Activated CD4-positive, alpha-beta memory T cell treated with anti-CD3 and anti-CD28 coated beads, Interleukin-2, amount 10 ng/mL, durations not matched to agents 7 days and 5 days (primary cell): Measurements from ENCODE around the gene PLET1. TPM values are rescaled to one million over a fixed set of nuclear protein-coding genes. Genes with fewer than 3 reads are reported as not detected.

Experiments
- CTCF ChIA-PET: fragments of 350-600 bp; sonication (Branson Sonifier 250); formaldehyde crosslinking; loops from one replicate; lab custom pipeline; 2021; ENCODE audit warnings: antibody characterized with exemption, inconsistent platforms; lab: Charles Lee
- POLR2A ChIA-PET: fragments of 350-600 bp; sonication (Branson Sonifier 250); formaldehyde crosslinking; loops from one replicate; lab custom pipeline; 2021; ENCODE audit warnings: antibody characterized with exemption; lab: Charles Lee
- DNase-seq: peaks from one replicate; pipeline ENCODE4 v3.0.0-alpha.2; 2020
- H3K27ac Mint-ChIP-seq: one replicate; pipeline ENCODE4 v1.8.0; 2021; ENCODE audit warnings: mild to moderate bottlenecking, mixed read lengths
- H3K27me3 Mint-ChIP-seq: one replicate; pipeline ENCODE4 v1.8.0; 2021; ENCODE audit warnings: mixed read lengths
- H3K36me3 Mint-ChIP-seq: one replicate; pipeline ENCODE4 v1.8.0; 2021; ENCODE audit warnings: low read depth, mixed read lengths
- H3K4me1 Mint-ChIP-seq: one replicate; pipeline ENCODE4 v1.8.0; 2021; ENCODE audit warnings: mixed read lengths
- H3K4me3 Mint-ChIP-seq: one replicate; pipeline ENCODE4 v1.8.0; 2021; ENCODE audit warnings: mild to moderate bottlenecking, mixed read lengths
- H3K9me3 Mint-ChIP-seq: one replicate; pipeline ENCODE4 v1.8.0; 2021; ENCODE audit warnings: mixed read lengths
- total RNA-seq, 2 experiments: library from RNA; stranded (reverse); gene quantifications; one replicate each; pipeline ENCODE4 v1.2.3, GENCODE V29; 2021

The PLET1 gene
- total RNA-seq, 2 experiments from 2014 or later, result not detected

DNA sequence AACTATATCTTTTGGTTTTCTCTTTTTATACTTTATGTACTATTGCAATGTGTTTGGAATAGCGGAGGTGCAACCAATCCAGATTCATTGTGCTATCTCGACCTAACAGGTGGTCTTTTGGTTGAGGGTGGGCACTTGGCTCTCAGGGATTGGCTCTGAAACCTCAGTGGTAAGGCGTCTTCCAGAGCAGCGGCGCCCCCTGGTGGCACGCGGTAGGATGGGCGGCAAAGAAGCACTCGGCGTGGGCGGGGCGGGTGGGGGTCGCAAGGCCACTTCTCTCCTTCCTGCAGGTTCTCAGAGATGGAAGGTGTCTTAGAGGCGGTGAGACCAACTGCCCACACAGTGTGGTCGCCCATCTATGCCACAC is 19.2 kb upstream of the PLET1 start:
- Mint-ChIP-seq H3K9me3 (no peaks in the 10 kb centered on the region), H3K27me3 (peaks cover 2% of the 10 kb centered on the region), H3K4me1 (peaks cover 34% of the 10 kb centered on the region), H3K36me3 (no peaks in the 10 kb centered on the region), H3K27ac (peak overlapping the region; percentile 73), H3K4me3 (peak overlapping the region; percentile 85)
- POLR2A ChIA-PET, result interaction anchor here (1.4 to 3.1 kb wide), 4 partner anchors 54 to 60 kb away, joined by 5 to 19 read pairs (median 6); partner anchors contain the start of gene PTS
- CTCF ChIA-PET, result interaction anchor here (0.6 to 7.9 kb wide), 60 partner anchors 8 to 1009 kb away, joined by 3 to 219 read pairs (median 4); partner anchors contain the start of genes ALG9, BCO2, PPP2R1B and PTS
- DNase-seq, result peak; percentile 77

DNA sequence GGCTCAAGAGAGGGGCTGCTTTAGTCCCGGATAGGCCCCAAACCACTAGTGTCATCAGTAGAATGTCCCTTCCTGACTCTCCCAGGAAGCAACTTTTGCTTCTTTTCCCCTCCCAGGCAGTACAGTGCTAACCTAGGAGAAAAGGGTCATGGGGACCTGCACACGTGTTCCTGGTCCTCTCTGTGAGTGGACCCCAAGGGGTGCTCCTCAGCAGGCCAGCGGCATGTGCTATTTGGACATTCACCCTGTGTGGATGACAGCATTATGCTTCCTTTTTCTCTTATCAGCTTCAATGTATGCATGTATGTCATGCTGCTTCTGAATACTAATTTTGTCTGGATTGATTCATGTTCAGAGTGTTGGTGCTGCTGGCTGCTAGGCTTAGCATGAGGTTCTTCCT is 18.1 kb upstream of the PLET1 start:
- Mint-ChIP-seq H3K4me1 (peaks cover 34% of the 10 kb centered on the region), H3K9me3 (no peaks in the 10 kb centered on the region), H3K4me3 (no peak overlapping the region), H3K27me3 (peaks cover 2% of the 10 kb centered on the region), H3K36me3 (no peaks in the 10 kb centered on the region), H3K27ac (no peak overlapping the region)
- DNase-seq, result no peak
- CTCF ChIA-PET, result interaction anchor here (0.7 to 7.9 kb wide), 13 partner anchors 10 to 340 kb away, joined by 3 to 219 read pairs (median 15); partner anchors contain the start of gene PTS
- POLR2A ChIA-PET, result interaction anchor here (2.3 kb wide), 1 partner anchor 59 kb away, joined by 8 read pairs; no protein-coding TSS in a partner anchor

DNA sequence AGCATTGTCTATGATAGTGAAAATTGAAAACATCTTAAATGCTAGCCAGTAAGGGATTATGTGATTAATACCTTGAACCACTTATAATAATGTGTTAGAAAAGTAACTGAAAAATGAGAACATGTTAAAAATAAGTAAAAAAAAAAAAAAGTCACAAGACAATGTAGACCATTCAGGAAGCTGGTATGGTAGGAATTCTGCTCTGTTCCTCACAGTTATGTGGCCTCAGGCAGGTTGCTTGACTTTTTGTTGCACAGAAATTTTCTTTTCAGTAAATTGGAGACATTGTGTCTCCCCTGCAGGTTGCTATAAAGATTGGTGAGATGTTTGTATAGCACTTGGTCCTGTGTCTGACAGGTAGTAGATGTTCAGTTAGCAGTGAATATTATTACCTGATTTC is 17.3 kb upstream of the PLET1 start:
- Mint-ChIP-seq H3K4me1 (peaks cover 34% of the 10 kb centered on the region), H3K27me3 (peaks cover 2% of the 10 kb centered on the region), H3K36me3 (no peaks in the 10 kb centered on the region), H3K4me3 (no peak overlapping the region), H3K9me3 (no peaks in the 10 kb centered on the region), H3K27ac (no peak overlapping the region)
- ChIA-PET POLR2A (no interaction called here), CTCF (interaction anchor here (2.9 to 7.9 kb wide), 3 partner anchors 57 to 165 kb away, joined by 22 to 219 read pairs (median 37); no protein-coding TSS in a partner anchor)
- no peak for DNase-seq

DNA sequence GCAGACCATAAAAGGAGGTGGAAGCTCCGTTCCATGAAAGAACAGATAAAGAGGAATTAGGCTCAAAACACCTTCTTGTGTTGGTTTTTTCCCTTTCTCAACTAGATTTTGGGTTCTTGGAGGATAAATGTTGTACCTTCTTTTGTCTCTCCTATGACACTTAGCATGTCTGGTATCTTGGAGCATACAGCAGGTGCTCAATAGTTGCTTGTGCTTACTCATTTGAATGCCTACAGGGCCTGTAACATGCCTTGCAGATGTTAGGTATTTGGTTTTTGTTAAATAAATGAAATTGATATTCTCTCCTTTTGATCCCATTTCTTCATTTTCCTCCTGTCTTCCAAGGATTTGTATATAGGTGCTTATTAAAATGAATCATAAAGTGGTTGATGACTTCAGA is 16.4 kb upstream of the PLET1 start:
- Mint-ChIP-seq H3K4me1 (peaks cover 25% of the 10 kb centered on the region), H3K27ac (no peak overlapping the region), H3K27me3 (peaks cover 2% of the 10 kb centered on the region), H3K9me3 (no peaks in the 10 kb centered on the region), H3K36me3 (no peaks in the 10 kb centered on the region), H3K4me3 (no peak overlapping the region)
- DNase-seq, result no peak
- ChIA-PET CTCF (interaction anchor here (1.0 to 2.3 kb wide), 2 partner anchors 58 to 83 kb away, joined by 3 to 7 read pairs; no protein-coding TSS in a partner anchor), POLR2A (no interaction called here)

DNA sequence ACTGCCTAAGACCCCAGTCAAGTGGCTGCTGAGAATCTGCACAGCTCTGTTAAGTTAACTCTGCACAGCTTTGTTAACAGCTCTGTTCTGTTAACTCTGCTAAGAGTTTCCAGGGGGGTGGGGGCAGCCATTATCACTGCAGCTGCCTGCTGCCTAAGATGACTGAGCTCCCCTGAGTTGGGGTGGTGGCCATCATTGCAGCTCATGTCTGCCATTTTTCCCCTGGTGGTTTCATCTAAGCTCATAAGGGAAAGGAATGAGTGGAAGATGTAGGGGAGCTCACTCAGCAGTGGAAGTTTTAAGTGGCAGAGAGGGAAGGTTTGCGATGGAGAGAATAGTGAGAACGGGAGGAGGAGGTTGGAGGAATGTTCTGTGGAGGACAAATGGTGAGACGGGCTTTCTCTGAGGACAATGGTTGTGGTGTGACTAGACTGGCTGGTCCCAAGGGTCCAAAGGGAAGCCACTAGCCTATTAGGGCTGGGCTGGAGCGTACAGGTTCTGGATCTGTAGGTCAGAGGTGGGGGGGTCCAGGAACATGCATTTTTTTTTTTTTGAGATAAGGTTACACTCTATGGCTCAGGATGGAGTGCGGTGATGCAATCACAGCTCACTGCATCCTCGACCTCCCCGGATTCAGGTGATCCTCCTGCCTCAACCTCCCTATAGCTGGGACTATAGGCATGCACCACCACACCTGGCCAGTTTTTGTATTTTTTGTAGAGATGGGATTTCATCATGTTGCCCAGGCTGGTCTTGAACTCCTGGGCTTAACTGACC is 13.5 kb upstream of the PLET1 start:
- ChIA-PET POLR2A (no interaction called here), CTCF (interaction anchor here (1.4 kb wide), 1 partner anchor 9 kb away, joined by 3 read pairs; no protein-coding TSS in a partner anchor)
- no peak for DNase-seq
- Mint-ChIP-seq H3K27me3 (peaks cover 2% of the 10 kb centered on the region), H3K4me1 (peaks cover 7% of the 10 kb centered on the region), H3K36me3 (no peaks in the 10 kb centered on the region), H3K27ac (no peak overlapping the region), H3K9me3 (no peaks in the 10 kb centered on the region), H3K4me3 (no peak overlapping the region)

DNA sequence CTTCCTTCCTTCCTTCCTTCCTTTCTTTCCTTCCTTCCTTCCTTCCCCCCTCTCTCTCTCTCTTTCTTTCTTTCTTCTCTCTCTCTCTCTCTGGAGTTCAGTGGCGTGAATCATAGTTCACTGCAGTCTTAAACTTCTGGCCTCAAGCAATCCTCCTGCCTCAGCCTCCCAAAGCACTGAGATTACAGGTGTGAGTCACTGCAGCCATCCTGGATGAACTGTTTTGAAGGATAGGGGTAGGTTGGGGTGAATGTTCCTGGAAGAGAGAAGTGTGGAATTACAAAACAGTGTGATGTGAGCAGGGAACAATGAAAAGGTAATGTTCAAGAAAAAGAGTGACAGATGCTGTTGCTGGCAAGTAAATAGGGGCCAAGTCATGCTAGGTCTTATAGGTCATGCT is 12.4 kb upstream of the PLET1 start:
- no peak for DNase-seq
- Mint-ChIP-seq H3K9me3 (no peaks in the 10 kb centered on the region), H3K4me3 (no peak overlapping the region), H3K4me1 (peaks cover 7% of the 10 kb centered on the region), H3K36me3 (no peaks in the 10 kb centered on the region), H3K27ac (no peak overlapping the region), H3K27me3 (peaks cover 2% of the 10 kb centered on the region)
- ChIA-PET CTCF (interaction anchor here (1.4 to 3.0 kb wide), 2 partner anchors 8 to 10 kb away, joined by 3 to 13 read pairs; no protein-coding TSS in a partner anchor), POLR2A (no interaction called here)

DNA sequence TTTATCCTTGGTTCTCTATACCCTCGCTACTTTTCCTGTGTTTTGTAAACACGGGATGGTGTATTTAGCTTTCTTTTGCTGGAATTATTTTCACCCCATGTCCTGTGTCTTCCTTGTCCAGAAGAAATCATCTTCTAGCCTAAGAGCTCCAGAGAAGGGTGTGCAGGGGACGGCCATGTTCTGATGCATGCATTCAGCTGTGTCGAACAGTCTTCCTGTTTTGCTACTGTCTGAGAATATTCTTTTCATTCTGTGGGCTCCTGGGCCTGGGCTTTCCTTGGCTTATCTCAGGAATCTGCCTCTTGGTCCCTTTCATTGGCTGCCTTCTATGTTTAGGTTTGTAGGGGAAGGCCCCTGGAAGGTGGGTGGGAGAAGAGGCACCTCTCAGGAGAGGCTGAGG is 10.6 kb upstream of the PLET1 start:
- no peak overlapping the region for H3K4me3 Mint-ChIP-seq
- H3K27me3 Mint-ChIP-seq, result peaks cover 2% of the 10 kb centered on the region
- peaks cover 2% of the 10 kb centered on the region for H3K4me1 Mint-ChIP-seq
- CTCF ChIA-PET, result interaction anchor here (1.4 to 3.0 kb wide), 3 partner anchors 10 to 52 kb away, joined by 5 to 13 read pairs (median 5); no protein-coding TSS in a partner anchor
- H3K27ac Mint-ChIP-seq, result no peak overlapping the region
- H3K9me3 Mint-ChIP-seq, result no peaks in the 10 kb centered on the region
- no peak for DNase-seq
- POLR2A ChIA-PET, result no interaction called here
- H3K36me3 Mint-ChIP-seq, result no peaks in the 10 kb centered on the region

DNA sequence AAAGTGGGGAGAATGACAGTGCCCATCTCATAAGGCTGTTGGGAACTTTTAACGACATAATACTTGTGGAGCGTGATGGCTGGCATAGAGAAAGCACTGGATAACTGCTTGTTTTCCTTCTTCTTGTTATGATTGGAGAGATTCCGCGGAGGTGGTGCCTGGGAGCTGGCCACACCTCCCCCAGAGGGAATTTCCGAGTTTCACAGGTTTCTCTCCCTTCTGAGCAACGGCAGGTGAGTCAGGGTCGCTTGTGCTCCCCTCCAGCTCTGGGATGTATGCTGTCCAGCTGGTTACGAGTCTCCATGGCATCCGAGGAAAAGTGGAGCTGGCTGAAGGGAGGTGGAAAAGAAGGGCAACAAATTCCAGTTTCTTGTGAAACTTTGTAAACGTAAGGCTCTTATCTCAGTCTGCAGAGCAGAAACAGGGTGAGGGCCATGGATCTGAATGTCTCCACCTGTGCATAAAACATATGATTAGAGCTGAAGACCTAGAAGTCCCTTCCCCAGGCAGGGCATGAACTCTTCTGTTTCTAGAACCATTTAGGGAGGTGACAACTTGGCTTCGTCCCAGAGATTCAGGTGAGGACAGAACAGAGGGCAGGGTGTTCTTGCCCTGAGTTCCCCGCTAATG is 10.0 kb upstream of the PLET1 start:
- H3K36me3 Mint-ChIP-seq, result no peaks in the 10 kb centered on the region
- CTCF ChIA-PET, result interaction anchor here (1.4 to 3.0 kb wide), 3 partner anchors 10 to 52 kb away, joined by 5 to 13 read pairs (median 5); no protein-coding TSS in a partner anchor
- no peaks in the 10 kb centered on the region for H3K9me3 Mint-ChIP-seq
- H3K27me3 Mint-ChIP-seq, result peaks cover 2% of the 10 kb centered on the region
- no peak overlapping the region for H3K27ac Mint-ChIP-seq
- H3K4me3 Mint-ChIP-seq, result no peak overlapping the region
- no peaks in the 10 kb centered on the region for H3K4me1 Mint-ChIP-seq
- DNase-seq, result no peak
- POLR2A ChIA-PET, result no interaction called here

DNA sequence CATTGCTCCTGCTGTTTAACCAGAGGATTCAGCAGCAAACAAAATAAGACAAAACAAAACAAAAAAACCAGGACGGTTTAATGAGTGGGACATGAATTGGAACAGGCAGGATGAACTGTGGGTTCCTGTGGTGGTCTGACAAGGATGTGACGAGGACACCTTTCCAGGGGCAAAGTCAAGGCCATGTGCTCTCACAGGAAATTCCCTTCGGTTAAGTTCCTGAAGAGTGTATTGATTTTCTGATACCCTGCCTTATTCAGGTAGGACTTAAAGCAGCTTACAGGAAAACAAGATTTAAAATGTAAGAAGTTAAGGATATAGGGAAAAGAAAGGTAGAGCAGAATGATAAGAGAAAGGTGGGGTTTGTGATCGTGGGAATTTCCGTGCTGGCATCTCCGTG is 8.5 kb upstream of the PLET1 start:
- no peaks in the 10 kb centered on the region for H3K4me1 Mint-ChIP-seq
- no peaks in the 10 kb centered on the region for H3K9me3 Mint-ChIP-seq
- H3K4me3 Mint-ChIP-seq, result no peak overlapping the region
- no peak overlapping the region for H3K27ac Mint-ChIP-seq
- no peak for DNase-seq
- H3K36me3 Mint-ChIP-seq, result no peaks in the 10 kb centered on the region
- no peaks in the 10 kb centered on the region for H3K27me3 Mint-ChIP-seq
- ChIA-PET CTCF (interaction anchor here (2.3 kb wide), 1 partner anchor 11 kb away, joined by 12 read pairs; no protein-coding TSS in a partner anchor), POLR2A (no interaction called here)

DNA sequence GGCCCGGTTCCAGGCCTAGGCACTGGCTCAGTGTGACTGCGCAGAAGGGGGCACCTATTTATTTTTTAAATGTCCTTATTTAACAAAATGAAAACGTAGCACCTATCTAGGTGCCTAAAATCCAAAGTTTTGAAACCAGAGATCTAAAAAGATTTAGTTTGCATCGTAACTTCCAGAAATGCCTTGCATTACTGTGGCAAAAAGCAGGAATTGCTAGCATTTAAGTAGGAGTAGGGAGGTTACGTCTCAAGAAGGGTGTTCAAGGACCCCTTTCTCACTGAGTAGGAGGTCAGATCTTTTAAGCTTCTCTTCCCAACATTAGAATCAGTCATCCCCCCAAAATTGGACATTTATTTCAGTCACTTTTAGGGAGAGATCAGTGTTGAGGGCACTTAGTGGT is 7.7 kb upstream of the PLET1 start:
- Mint-ChIP-seq H3K9me3 (no peaks in the 10 kb centered on the region), H3K27ac (no peak overlapping the region), H3K4me1 (no peaks in the 10 kb centered on the region), H3K27me3 (no peaks in the 10 kb centered on the region), H3K36me3 (no peaks in the 10 kb centered on the region), H3K4me3 (no peak overlapping the region)
- ChIA-PET POLR2A (no interaction called here), CTCF (interaction anchor here (2.3 kb wide), 1 partner anchor 11 kb away, joined by 12 read pairs; no protein-coding TSS in a partner anchor)
- no peak for DNase-seq

DNA sequence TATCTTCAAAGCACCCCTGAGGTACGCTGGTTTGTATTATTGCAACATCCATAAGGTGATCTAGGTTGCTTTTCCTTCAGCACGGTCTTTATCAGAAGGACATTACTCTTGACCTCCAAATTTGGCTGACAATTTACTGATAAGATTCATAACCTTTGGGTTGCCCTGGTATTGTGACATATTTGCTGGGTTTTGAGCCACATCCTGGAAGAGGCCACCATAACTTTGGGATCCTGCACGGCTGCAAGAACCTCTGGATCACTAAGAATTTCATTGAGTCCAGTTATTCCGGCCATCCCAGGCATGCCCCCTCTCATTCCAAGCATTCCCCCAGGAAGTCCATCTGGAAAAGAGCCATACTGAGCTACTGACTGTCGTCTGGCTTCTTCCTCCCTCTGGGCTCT is 6.5 kb upstream of the PLET1 start:
- Mint-ChIP-seq H3K27ac (no peak overlapping the region), H3K9me3 (no peaks in the 10 kb centered on the region), H3K36me3 (no peaks in the 10 kb centered on the region), H3K27me3 (no peaks in the 10 kb centered on the region), H3K4me1 (no peaks in the 10 kb centered on the region), H3K4me3 (no peak overlapping the region)
- POLR2A ChIA-PET, result no interaction called here
- CTCF ChIA-PET, result no interaction called here
- no peak for DNase-seq

DNA sequence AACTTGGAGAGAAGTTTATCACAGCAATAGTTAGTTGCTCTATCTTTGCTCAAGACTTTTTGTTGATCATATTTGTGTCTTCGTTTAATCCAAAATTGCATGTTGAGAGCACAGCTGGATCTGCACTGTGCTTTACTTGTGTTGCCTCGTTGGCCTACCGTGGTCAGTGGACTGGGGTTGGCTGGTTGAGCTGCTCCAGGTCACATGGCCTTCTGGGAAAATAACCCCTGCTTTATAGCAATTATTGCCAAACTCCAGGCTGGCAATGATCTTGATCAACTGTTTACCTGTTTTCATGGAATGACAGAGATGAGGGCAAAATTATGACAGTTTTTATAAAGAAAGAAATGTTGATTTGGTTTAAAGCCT is 5.7 kb upstream of the PLET1 start:
- Mint-ChIP-seq H3K36me3 (no peaks in the 10 kb centered on the region), H3K4me3 (no peak overlapping the region), H3K9me3 (no peaks in the 10 kb centered on the region), H3K4me1 (no peaks in the 10 kb centered on the region), H3K27ac (no peak overlapping the region), H3K27me3 (no peaks in the 10 kb centered on the region)
- DNase-seq, result no peak
- ChIA-PET CTCF (no interaction called here), POLR2A (no interaction called here)
